ENCODE data around the gene JMJD8. TPM values are rescaled to one million over a fixed set of nuclear protein-coding genes. Genes with fewer than 3 reads are reported as not detected.

JMJD8 gene
- total RNA-seq, 2 donors from 2014 or later: 40.7 to 72.1 TPM

DNA sequence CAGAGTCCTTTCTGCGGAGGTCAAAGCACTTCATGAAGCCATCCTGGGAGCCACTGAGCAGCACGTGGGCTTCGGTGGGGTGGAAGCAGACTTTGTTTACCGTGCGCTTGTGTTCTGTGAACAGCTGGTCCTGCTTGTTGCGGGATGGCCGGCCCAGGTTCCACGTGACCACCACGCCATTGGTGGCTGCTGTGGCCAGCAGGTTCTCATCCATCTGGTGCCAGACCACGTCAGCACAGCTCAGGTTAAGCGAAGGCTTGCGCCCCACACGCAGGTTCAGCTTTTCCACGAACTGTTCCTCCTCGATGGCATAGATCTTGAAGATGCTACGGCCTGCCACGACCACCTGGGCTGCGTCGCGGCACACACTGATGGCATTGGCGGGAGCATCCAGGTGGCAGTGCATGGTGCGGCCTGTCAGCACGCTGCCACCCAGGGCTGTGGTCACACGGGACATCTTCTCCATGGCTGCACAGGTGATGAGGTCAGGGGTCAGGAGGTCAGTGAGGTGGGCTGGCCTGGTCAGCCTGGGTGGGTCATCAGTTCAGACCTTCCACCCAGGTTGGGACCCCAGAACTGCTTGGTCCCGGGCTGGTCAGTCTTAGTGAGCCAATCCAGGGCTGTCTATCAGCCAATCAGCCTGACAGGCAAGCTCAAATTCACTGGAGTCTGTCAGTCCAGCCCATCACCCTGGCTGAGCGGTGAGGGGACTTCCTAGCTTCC, 5.2 kb upstream of the JMJD8 start:
- H3K27ac ChIP-seq: no peak overlapping the region
- peaks cover 20% of the 10 kb centered on the region for H3K4me1 ChIP-seq
- no peaks in the 10 kb centered on the region for H3K9me3 ChIP-seq

DNA sequence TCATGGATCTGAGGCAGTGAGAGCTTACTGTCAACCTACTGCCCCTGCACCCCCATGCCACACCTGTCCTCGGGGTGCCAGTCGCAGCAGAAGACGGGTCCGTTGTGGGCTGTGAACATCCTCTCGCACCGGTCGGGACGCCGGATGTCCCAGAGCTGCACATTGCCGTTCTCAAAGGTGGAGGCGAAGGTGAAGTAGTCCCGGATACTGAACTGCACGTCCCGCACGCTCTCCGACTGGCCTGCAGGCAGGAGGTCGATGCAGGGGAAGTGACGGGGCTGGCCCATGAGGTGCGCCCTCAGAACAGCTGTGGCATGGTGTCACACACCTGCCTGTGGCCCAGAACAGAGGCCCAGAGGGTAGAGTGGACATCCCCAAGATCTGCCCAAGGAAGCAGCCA, 3.4 kb upstream of the JMJD8 start:
- no peak overlapping the region for H3K4me3 ChIP-seq
- no peaks in the 10 kb centered on the region for H3K9me3 ChIP-seq
- H3K27ac ChIP-seq: no peak overlapping the region
- H3K9ac ChIP-seq (ENCODE audit: low read depth in 2 of 2, low read length in 2 of 2): no peak overlapping the region
- TF ChIP-seq, protein P1, sequence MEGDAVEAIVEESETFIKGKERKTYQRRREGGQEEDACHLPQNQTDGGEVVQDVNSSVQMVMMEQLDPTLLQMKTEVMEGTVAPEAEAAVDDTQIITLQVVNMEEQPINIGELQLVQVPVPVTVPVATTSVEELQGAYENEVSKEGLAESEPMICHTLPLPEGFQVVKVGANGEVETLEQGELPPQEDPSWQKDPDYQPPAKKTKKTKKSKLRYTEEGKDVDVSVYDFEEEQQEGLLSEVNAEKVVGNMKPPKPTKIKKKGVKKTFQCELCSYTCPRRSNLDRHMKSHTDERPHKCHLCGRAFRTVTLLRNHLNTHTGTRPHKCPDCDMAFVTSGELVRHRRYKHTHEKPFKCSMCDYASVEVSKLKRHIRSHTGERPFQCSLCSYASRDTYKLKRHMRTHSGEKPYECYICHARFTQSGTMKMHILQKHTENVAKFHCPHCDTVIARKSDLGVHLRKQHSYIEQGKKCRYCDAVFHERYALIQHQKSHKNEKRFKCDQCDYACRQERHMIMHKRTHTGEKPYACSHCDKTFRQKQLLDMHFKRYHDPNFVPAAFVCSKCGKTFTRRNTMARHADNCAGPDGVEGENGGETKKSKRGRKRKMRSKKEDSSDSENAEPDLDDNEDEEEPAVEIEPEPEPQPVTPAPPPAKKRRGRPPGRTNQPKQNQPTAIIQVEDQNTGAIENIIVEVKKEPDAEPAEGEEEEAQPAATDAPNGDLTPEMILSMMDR (IDR thresholded peaks at IDR 0.05): no peak
- peaks cover 3% of the 10 kb centered on the region for H3K27me3 ChIP-seq
- peaks cover 4% of the 10 kb centered on the region for H3K36me3 ChIP-seq
- peaks cover 26% of the 10 kb centered on the region for H3K4me1 ChIP-seq
- intact Hi-C loops (cut with DNase I): no loop called here
- DNase-seq: no peak

More for the DNA sequence above, 5.2 kb upstream of the JMJD8 start:
- Histone ChIP-seq H3K9ac (ENCODE audit: low read depth in 2 of 2, low read length in 2 of 2) (peak overlapping the region; percentile 79 to 89), H3K36me3 (no peaks in the 10 kb centered on the region), H3K27me3 (peaks cover 17% of the 10 kb centered on the region), H3K4me3 (peak overlapping the region; percentile 75)
- TF ChIP-seq, protein P1 (IDR thresholded peaks at IDR 0.05): no peak
- DNase-seq: no peak
- intact Hi-C loops (cut with DNase I): no loop called here

DNA sequence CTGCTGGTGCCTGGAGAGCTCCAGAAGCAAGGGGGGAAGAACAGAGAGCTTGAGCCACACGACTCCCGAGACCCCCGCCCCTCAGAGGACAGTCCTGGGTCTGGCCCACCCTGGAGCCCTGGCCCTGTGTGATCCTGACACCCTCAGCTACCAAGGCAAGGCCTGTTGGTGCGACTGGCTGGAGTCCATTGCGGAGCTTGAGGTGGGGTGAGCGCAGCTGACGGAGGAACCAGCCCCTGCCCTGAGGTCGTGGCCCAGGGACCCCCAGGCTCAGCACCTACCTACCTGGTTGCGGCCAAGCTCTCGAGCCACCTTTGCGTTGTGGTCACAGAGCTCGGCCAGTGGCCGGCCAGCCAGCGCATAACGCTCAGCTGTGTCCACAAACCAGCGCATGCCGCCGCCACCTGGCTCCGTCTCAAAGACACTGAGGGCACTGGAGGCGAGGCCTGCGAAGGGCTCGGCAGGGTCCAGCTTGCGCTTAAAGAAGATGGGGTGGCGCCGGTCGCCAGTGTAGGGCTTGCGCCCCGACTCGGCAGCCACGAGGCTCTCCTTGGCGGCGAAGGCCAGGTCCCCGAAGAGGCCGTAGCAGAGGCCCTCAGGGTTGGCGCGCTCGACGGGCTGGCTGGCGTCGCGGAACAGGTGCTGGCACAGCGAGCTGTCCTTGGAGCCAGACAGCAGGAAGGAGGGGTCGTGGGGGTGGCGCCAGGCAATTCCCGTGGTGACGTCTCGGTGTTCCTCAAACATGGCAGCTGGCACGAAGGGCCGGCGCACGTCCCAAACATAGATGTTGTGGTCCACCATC, 2.5 kb upstream of the JMJD8 start:
- TF ChIP-seq, protein P1 (IDR thresholded peaks at IDR 0.05): no peak
- intact Hi-C loops (cut with DNase I): no loop called here
- no peaks in the 10 kb centered on the region for H3K9me3 ChIP-seq

DNA sequence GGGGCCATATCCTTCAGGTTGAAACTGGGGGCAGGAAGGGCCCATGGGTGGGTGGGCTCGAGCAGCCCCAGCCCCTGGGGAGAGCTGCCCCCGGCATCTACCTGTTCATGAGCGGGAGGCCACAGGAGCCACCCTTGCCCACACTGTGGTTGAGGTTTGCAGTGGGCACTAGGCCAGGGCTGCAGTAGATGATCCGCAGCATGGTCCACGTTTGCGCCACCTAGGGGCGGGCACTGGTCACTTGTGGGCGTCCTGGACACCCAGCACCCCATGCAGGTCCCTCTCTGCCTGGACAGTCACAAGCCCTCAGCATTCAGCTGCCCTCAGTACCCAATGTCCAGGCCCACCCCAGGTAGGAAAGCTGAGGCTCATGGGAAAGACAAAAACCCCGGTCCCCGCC, 1.8 kb upstream of the JMJD8 start:
- TF ChIP-seq, protein P1 (IDR thresholded peaks at IDR 0.05): peak; percentile 44
- H3K9ac ChIP-seq (ENCODE audit: low read depth in 2 of 2, low read length in 2 of 2): no peak overlapping the region
- DNase-seq: peak; percentile 70
- no peak overlapping the region for H3K27ac ChIP-seq
- peaks cover 41% of the 10 kb centered on the region for H3K4me1 ChIP-seq
- intact Hi-C loops (cut with DNase I): no loop called here
- no peaks in the 10 kb centered on the region for H3K27me3 ChIP-seq
- H3K9me3 ChIP-seq: no peaks in the 10 kb centered on the region
- H3K4me3 ChIP-seq: no peak overlapping the region
- H3K36me3 ChIP-seq: peaks cover 6% of the 10 kb centered on the region

More for the DNA sequence above, 2.5 kb upstream of the JMJD8 start:
- H3K4me1 ChIP-seq: peaks cover 34% of the 10 kb centered on the region
- H3K4me3 ChIP-seq: no peak overlapping the region
- peaks cover 6% of the 10 kb centered on the region for H3K36me3 ChIP-seq
- H3K9ac ChIP-seq (ENCODE audit: low read depth in 2 of 2, low read length in 2 of 2): no peak overlapping the region
- H3K27ac ChIP-seq: no peak overlapping the region
- no peak for DNase-seq
- H3K27me3 ChIP-seq: no peaks in the 10 kb centered on the region

DNA sequence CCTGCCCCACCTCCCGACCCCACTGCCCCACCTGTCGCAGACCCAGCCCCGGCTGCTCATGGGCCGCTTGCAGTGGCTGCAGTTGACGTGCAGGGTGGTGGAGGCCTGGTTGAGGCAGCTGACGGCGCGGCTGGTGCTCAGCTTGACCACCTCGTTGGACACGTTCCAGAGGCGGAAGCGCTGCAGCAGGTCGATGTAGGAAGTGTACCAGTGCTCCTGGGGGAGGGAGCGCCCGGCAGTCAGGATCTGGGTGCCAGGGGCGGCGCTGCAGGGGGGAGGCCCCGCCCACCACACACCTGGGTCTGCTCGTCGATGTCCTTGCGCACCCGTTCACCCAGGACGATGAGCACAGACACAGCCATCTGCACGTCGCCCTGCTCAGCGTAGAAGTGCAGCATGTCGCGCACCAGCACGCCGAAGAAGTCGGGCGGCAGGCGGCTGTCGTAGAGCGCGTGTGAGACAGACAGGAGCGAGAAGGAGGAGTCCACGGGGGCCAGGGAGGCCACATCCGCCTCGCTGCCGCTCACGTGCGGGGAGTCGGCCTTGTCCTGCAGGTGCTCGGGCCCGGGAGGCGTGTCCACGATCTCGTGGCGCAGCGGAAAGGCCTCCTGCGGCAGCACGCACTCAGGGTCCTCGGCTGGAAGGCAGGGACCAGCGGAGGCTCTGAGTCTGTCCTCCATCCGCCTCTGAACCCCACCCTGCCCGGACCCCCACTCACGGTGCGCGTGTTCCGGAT, 995 bp upstream of the JMJD8 start:
- Histone ChIP-seq H3K9me3 (no peaks in the 10 kb centered on the region), H3K27me3 (no peaks in the 10 kb centered on the region), H3K9ac (ENCODE audit: low read depth in 2 of 2, low read length in 2 of 2) (no peak overlapping the region), H3K36me3 (peaks cover 6% of the 10 kb centered on the region), H3K4me1 (peaks cover 43% of the 10 kb centered on the region), H3K4me3 (peak overlapping the region; percentile 63), H3K27ac (no peak overlapping the region)
- intact Hi-C loops (cut with DNase I): no loop called here
- TF ChIP-seq, protein P1 (IDR thresholded peaks at IDR 0.05): no peak
- no peak for DNase-seq
